Neuronal stem cell (in vitro differentiated cells): ENCODE results near the gene IFITM1.
"Not testable (repeated sequence)": the region's sequence is repeated elsewhere in the genome, so short reads cannot be mapped to it uniquely, and the experiment has no call there.

ENCODE experiments used
- DNase-seq: peaks from one replicate; pipeline ENCODE4 v3.0.0-alpha.2; 2013; ENCODE audit warnings: low spot score
- H2AFZ ChIP-seq: one replicate; pipeline ENCODE4 v1.6.1; 2013; ENCODE audit warnings: mild to moderate bottlenecking, low read length, inconsistent platforms
- H2AK5ac ChIP-seq: 2 replicates; pipeline ENCODE4 v1.6.1; 2013; ENCODE audit warnings: low read depth, mild to moderate bottlenecking, inconsistent platforms, low read length, moderate library complexity, mixed read lengths
- H2BK120ac ChIP-seq: 2 replicates; pipeline ENCODE4 v1.6.1; 2013; ENCODE audit warnings: low read depth, mild to moderate bottlenecking, inconsistent platforms, low read length, moderate library complexity, mixed read lengths
- H2BK12ac ChIP-seq: one replicate; pipeline ENCODE4 v1.6.1; 2013; ENCODE audit warnings: low read length, inconsistent platforms
- H2BK15ac ChIP-seq: 2 replicates; pipeline ENCODE4 v1.6.1; 2013; ENCODE audit warnings: mild to moderate bottlenecking, low read length, inconsistent platforms, mixed read lengths
- H2BK5ac ChIP-seq: one replicate; pipeline ENCODE4 v1.6.1; 2013; ENCODE audit warnings: inconsistent platforms, mild to moderate bottlenecking, low read length, moderate library complexity
- H3K14ac ChIP-seq: one replicate; pipeline ENCODE4 v1.6.1; 2013; ENCODE audit warnings: low read length, inconsistent platforms
- H3K18ac ChIP-seq: 2 replicates; pipeline ENCODE4 v1.6.1; 2013; ENCODE audit warnings: low read length, inconsistent platforms
- H3K23ac ChIP-seq: 2 replicates; pipeline ENCODE4 v1.6.1; 2013; ENCODE audit warnings: low read depth, mild to moderate bottlenecking, mixed read lengths, low read length, inconsistent platforms; ENCODE audit not compliant: poor library complexity
- H3K27ac ChIP-seq: replicated peaks from 3 replicates; pipeline ENCODE4 v1.5.1; 2013; ENCODE audit warnings: low read length, inconsistent platforms
- H3K27me3 ChIP-seq, 3 experiments: 2 replicates each; pipeline ENCODE4 v1.6.1; 2013; ENCODE audit warnings: low read length in 3 of 3, mild to moderate bottlenecking in 2 of 3, inconsistent platforms in 1 of 3, low read depth in 1 of 3, mixed read lengths in 1 of 3, moderate library complexity in 1 of 3; ENCODE audit not compliant: control insufficient read depth in 3 of 3, insufficient read depth in 3 of 3
- H3K36me3 ChIP-seq, 2 donors: replicated peaks in 1 of 2; 2 replicates each; pipeline ENCODE4 v1.6.1; 2013; ENCODE audit warnings: low read length in 2 of 2; ENCODE audit not compliant: control insufficient read depth in 2 of 2, insufficient read depth in 2 of 2
- H3K4ac ChIP-seq: 2 replicates; pipeline ENCODE4 v1.6.1; 2013; ENCODE audit warnings: inconsistent platforms, mild to moderate bottlenecking, low read length, moderate library complexity
- H3K4me1 ChIP-seq, 2 donors: 1 replicate in 1 of 2; 2 replicates in 1 of 2; pipeline ENCODE4 v1.6.1; 2013; ENCODE audit warnings: low read length in 2 of 2, low read depth in 1 of 2; ENCODE audit not compliant: control insufficient read depth in 2 of 2, insufficient read depth in 1 of 2
- H3K4me2 ChIP-seq: one replicate; pipeline ENCODE4 v1.6.1; 2013; ENCODE audit warnings: mild to moderate bottlenecking, low read length, inconsistent platforms; ENCODE audit not compliant: insufficient read depth, poor library complexity, severe bottlenecking
- H3K4me3 ChIP-seq, 2 donors: 2 replicates each; pipeline ENCODE4 v1.5.1; 2013; ENCODE audit warnings: low read length in 2 of 2, mild to moderate bottlenecking in 2 of 2, inconsistent platforms in 1 of 2, moderate library complexity in 1 of 2
- H3K79me1 ChIP-seq: one replicate; pipeline ENCODE4 v1.6.1; 2013; ENCODE audit warnings: low read depth, mild to moderate bottlenecking, inconsistent platforms, low read length, moderate library complexity
- H3K9ac ChIP-seq: one replicate; pipeline ENCODE4 v1.6.1; 2013; ENCODE audit warnings: mild to moderate bottlenecking, low read depth, low read length, inconsistent platforms; ENCODE audit not compliant: poor library complexity
- H3K9me3 ChIP-seq, 2 donors: replicated peaks in 1 of 2; 2 replicates each; pipeline versions ENCODE3 to v1.6.1; 2013; ENCODE audit warnings: low read length in 2 of 2, mild to moderate bottlenecking in 2 of 2, inconsistent platforms in 1 of 2, low read depth in 1 of 2, mixed read lengths in 1 of 2, moderate library complexity in 1 of 2; ENCODE audit not compliant: control insufficient read depth in 2 of 2, insufficient read depth in 1 of 2
- H4K8ac ChIP-seq: one replicate; pipeline ENCODE4 v1.6.1; 2013; ENCODE audit warnings: low read depth, mild to moderate bottlenecking, inconsistent platforms, low read length, moderate library complexity
- H4K91ac ChIP-seq: one replicate; pipeline ENCODE4 v1.6.1; 2013; ENCODE audit warnings: low read length, low read depth, mild to moderate bottlenecking, inconsistent platforms; ENCODE audit not compliant: poor library complexity
- WGBS, 2 donors: extraction: QIAGEN DNeasy Blood & Tissue Kit; methylation state at CpG; one replicate each; pipeline ENCODE4 v1.1.7; 2013; ENCODE audit warnings: missing lambda C conversion rate in 2 of 2, mixed read lengths in 1 of 2; ENCODE audit not compliant: insufficient read length in 2 of 2, insufficient replicate concordance in 1 of 2; ENCODE audit errors: extremely low coverage in 2 of 2; 5-methylcytosine and 5-hydroxymethylcytosine counted together

The IFITM1 gene

DNA sequence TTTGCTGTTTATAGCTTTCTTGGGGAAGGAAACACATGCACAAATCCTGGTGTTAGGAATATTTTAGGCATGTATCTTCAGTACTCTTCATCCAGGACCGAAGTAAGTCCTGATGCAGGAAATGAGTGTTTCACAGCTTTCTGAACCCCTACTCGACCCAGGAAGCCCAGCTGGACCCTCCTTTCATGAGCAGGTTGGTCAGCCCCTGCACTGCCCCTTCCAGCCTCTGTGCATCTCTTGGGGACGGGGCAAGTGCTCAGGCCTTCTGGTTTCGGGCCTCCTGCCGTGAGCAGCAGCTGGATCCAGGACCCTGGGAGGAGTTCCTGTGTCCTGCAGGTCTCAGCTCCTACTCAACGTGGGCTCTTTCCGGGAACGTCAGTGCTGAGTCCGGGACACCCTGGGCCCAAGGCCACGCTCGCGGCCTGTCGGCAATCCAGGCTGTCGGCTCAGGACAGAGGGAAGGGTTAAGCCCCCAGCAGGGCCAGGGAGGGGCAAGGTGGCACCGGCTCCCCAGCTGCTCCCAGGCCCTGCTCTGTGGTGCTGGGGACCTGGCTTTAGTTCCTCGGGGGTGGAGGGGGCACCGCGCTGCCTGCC, 3.8 kb upstream of the IFITM1 start:
- WGBS, 2 donors = no CpG with 5 or more reads among the region's 18 CpGs
- Histone ChIP-seq H3K9ac (peak overlapping the region; percentile 30), H3K4me1 (peaks cover 44 to 54% of the 10 kb centered on the region in 2 donors), H3K4me3 (peak overlapping the region in 1 of 2 donors; percentile 63), H3K27ac (peak overlapping the region; percentile 63), H3K18ac (peak overlapping the region; percentile 31), H3K4me2 (peak overlapping the region; percentile 32)
- H2AK5ac ChIP-seq, H2BK5ac ChIP-seq, H3K27me3 ChIP-seq, H3K4ac ChIP-seq, H2AFZ ChIP-seq, H2BK15ac ChIP-seq, H3K36me3 ChIP-seq, H4K91ac ChIP-seq, H2BK120ac ChIP-seq, H4K8ac ChIP-seq, H3K79me1 ChIP-seq, DNase-seq, H3K9me3 ChIP-seq, H3K23ac ChIP-seq, H3K14ac ChIP-seq, H2BK12ac ChIP-seq: not testable (repeated sequence)

DNA sequence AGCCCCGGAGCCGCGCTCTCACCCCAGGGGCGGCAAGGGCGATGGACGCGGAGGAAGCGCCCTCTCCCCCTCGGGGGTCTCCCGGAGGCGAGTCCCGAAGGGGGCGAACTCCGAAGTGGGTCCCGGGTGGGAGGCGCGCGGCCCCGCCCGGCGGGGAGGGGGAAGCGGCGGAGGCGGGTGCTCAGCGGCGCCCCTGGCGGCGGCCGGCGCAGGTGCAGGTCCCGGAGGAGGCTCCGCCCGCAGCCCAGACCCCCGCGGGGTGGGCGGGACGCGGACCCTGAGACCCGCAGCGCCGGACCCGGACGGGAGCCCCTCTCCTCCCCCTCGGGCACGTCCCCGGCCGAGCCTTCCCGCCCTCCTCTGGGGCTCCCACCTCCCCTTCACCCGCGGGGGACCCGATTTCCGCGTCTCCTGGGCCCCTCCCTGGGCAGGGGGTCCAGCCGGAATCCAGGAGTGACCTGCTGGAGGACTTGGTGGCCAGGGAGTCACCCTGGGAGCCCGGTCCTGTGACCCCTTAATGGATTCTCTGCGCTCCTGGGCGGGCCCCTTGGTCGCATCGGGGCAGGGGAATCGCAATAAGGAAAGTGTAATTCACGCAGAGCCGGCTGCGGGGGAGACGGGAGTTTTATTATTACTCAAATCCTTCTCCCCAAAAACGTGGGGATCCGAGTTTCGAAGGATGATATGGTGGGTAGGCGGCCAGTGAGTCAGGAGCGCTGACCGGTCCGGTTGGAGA, 2.7 kb upstream of the IFITM1 start:
- not testable (repeated sequence) for H4K91ac ChIP-seq, H3K9ac ChIP-seq, H3K18ac ChIP-seq, H3K14ac ChIP-seq, H2BK15ac ChIP-seq, H3K9me3 ChIP-seq, H4K8ac ChIP-seq, H2BK12ac ChIP-seq, H3K4me3 ChIP-seq, H3K27ac ChIP-seq, H3K79me1 ChIP-seq, H2BK120ac ChIP-seq, H3K23ac ChIP-seq, H2AK5ac ChIP-seq, H3K4ac ChIP-seq, H2BK5ac ChIP-seq, H2AFZ ChIP-seq, DNase-seq
- peaks cover 0 to 11% (median 0%) of the 10 kb centered on the region in 3 experiments for H3K27me3 ChIP-seq
- peak overlapping the region; percentile 11 for H3K4me2 ChIP-seq
- H3K36me3 ChIP-seq = peaks cover 0 to 16% of the 10 kb centered on the region in 2 donors
- no CpG with 5 or more reads among the region's 71 CpGs for WGBS, 2 donors
- H3K4me1 ChIP-seq = peaks cover 42 to 51% of the 10 kb centered on the region in 2 donors

DNA sequence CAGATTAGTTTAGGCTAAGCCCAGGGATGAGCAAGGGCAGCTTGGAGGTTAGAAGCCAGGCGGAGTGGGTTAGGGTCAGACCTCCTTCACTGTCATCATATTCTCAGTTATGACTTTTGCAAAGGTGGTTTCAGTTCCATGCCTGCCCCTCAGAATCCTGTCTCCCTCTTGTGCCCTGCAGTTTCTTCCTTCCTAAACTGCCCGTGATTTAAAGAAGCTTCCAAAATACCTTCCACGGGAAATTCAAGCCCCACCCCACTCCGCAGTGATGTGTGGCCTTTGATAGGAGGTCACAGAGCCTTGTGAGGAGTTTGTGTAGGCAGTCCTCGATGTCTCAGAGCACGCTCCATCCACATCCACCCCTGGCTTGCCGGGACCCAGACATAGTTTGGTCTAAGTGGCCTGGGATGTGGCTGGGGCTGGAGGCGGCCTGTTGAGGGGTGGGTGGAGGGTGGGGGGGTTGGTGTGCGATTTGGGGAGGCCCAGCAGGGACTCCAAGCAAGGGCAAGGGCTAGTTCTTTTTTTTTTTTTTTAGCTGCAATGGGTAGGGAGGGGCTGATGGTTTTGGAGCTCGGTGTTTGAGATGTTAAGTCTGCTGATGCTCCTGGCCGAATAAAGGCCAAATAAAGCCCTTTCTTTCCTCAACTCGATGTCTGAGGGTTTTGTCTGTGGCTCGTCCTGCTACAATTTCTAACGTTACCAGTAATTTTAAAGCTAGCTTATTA, 1.6 kb upstream of the IFITM1 start:
- Histone ChIP-seq H3K4me1 (peaks cover 34 to 45% of the 10 kb centered on the region in 2 donors), H3K4me3 (no peak overlapping the region), H3K4ac (no peak overlapping the region), H3K9me3 (no peaks in the 10 kb centered on the region), H3K9ac (no peak overlapping the region), H2BK12ac (no peak overlapping the region), H3K27ac (no peak overlapping the region), H3K23ac (no peak overlapping the region), H2BK120ac (no peak overlapping the region), H3K4me2 (no peak overlapping the region), H3K18ac (peak overlapping the region; percentile 67), H2BK15ac (peak overlapping the region; percentile 6), H4K91ac (no peak overlapping the region), H3K27me3 (peaks cover 0 to 19% (median 0%) of the 10 kb centered on the region in 3 experiments), H4K8ac (no peak overlapping the region), H3K79me1 (peaks cover 2% of the 10 kb centered on the region), H2BK5ac (no peak overlapping the region), H2AFZ (no peak overlapping the region), H2AK5ac (peak overlapping the region; percentile 8), H3K36me3 (peaks cover 0 to 27% of the 10 kb centered on the region in 2 donors), H3K14ac (no peak overlapping the region)
- no CpG with 5 or more reads among the region's 14 CpGs for WGBS, 2 donors
- no peak for DNase-seq
